Upper lobe of right lung (tissue), 1 donor: ENCODE results near the gene MDM2. TPM values are rescaled to one million over a fixed set of nuclear protein-coding genes. Genes with fewer than 3 reads are reported as not detected.
"Not testable (repeated sequence)": the region's sequence is repeated elsewhere in the genome, so short reads cannot be mapped to it uniquely, and the experiment has no call there.

Source experiments
- ATAC-seq: fragments of 200-7000 bp; cut with Tn5 transposase; one replicate; pipeline ENCODE4 v1.9.1; 2020; ENCODE audit warnings: mild to moderate bottlenecking, moderate library complexity
- DNase-seq: peaks from one replicate; pipeline ENCODE4 v3.0.0-alpha.2; 2020
- H3K27ac ChIP-seq: fragments of 200-600 bp; one replicate; pipeline ENCODE4 v1.8.0; 2022
- H3K27me3 ChIP-seq: fragments of 200-600 bp; one replicate; pipeline ENCODE4 v1.8.0; 2022; ENCODE audit warnings: mild to moderate bottlenecking
- H3K36me3 ChIP-seq: fragments of 200-600 bp; one replicate; pipeline ENCODE4 v1.8.0; 2022
- H3K4me1 ChIP-seq: fragments of 200-600 bp; one replicate; pipeline ENCODE4 v1.8.0; 2022
- H3K4me3 ChIP-seq: fragments of 200-600 bp; one replicate; pipeline ENCODE4 v1.8.0; 2022; ENCODE audit warnings: mild to moderate bottlenecking
- H3K9me3 ChIP-seq: fragments of 200-600 bp; one replicate; pipeline ENCODE4 v1.8.0; 2022
- CTCF ChIP-seq: fragments of 200-600 bp; IDR thresholded peaks from one replicate; pipeline ENCODE4 v1.8.0; 2022; ENCODE audit warnings: antibody characterized with exemption
- intact Hi-C: fragments of 100-400 bp; cut with DNase I; formaldehyde crosslinking; loops from one replicate; pipeline ENCODE4 v1.11.0; 2022
- total RNA-seq: library from RNA; stranded (reverse); fragmentation: NEBNext Ultra II Directional; extraction: Animal tissue kit (Norgen Biotek cat#: 25700); gene quantifications from one replicate; pipeline ENCODE4 v1.2.1, GENCODE V29; 2021
- donor health status: DM: no; HTN: yes; CAD: no; lungs with severe emphysema.

Gene MDM2
- total RNA-seq, 1 donor from 2014 or later: 198 TPM

GRCh38 chr12:68837215-68837614 is 29.2 kb downstream of the MDM2 start:
- Histone ChIP-seq H3K4me3 (no peak overlapping the region), H3K27ac (no peak overlapping the region), H3K9me3 (no peaks in the 10 kb centered on the region), H3K4me1 (no peaks in the 10 kb centered on the region), H3K27me3 (no peaks in the 10 kb centered on the region), H3K36me3 (peaks cover 95% of the 10 kb centered on the region)
- DNase-seq: no peak
- intact Hi-C loops: no loop called here
- TF ChIP-seq CTCF: no peak
- ATAC-seq: no peak

- H3K9me3 ChIP-seq: no peaks in the 10 kb centered on the region
- no peaks in the 10 kb centered on the region for H3K27me3 ChIP-seq
- no peak for ATAC-seq
- DNase-seq: no peak
- H3K4me3 ChIP-seq: no peak overlapping the region
- no peak overlapping the region for H3K27ac ChIP-seq
- peaks cover 97% of the 10 kb centered on the region for H3K36me3 ChIP-seq
- intact Hi-C loops: no loop called here
- H3K4me1 ChIP-seq: no peaks in the 10 kb centered on the region
- no peak for TF ChIP-seq CTCF
These were observed 30.3 kb downstream of the MDM2 start for GRCh38 chr12:68838046-68838886.

DNA sequence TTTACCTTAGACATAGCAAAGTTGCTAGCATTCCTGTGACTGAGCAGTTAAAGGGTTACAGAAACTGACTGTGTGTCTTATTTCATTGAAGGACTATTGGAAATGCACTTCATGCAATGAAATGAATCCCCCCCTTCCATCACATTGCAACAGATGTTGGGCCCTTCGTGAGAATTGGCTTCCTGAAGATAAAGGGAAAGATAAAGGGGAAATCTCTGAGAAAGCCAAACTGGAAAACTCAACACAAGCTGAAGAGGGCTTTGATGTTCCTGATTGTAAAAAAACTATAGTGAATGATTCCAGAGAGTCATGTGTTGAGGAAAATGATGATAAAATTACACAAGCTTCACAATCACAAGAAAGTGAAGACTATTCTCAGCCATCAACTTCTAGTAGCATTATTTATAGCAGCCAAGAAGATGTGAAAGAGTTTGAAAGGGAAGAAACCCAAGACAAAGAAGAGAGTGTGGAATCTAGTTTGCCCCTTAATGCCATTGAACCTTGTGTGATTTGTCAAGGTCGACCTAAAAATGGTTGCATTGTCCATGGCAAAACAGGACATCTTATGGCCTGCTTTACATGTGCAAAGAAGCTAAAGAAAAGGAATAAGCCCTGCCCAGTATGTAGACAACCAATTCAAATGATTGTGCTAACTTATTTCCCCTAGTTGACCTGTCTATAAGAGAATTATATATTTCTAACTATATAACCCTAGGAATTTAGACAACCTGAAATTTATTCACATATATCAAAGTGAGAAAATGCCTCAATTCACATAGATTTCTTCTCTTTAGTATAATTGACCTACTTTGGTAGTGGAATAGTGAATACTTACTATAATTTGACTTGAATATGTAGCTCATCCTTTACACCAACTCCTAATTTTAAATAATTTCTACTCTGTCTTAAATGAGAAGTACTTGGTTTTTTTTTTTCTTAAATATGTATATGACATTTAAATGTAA is 31.5 kb downstream of the MDM2 start:
- Histone ChIP-seq H3K36me3 (peaks cover 90% of the 10 kb centered on the region), H3K27me3 (no peaks in the 10 kb centered on the region), H3K4me1 (no peaks in the 10 kb centered on the region), H3K9me3 (no peaks in the 10 kb centered on the region), H3K4me3 (no peak overlapping the region), H3K27ac (no peak overlapping the region)
- intact Hi-C loops: no loop called here
- no peak for TF ChIP-seq CTCF
- DNase-seq: no peak
- no peak for ATAC-seq

- H3K4me3 ChIP-seq, ATAC-seq, H3K4me1 ChIP-seq, H3K27me3 ChIP-seq, H3K27ac ChIP-seq, intact Hi-C loops, H3K9me3 ChIP-seq, DNase-seq: not testable (repeated sequence)
- peaks cover 72% of the 10 kb centered on the region for H3K36me3 ChIP-seq
These were observed 33.2 kb downstream of the MDM2 start for GRCh38 chr12:68841175-68841574.

GRCh38 chr12:68841717-68842116 is 33.7 kb downstream of the MDM2 start:
- H3K27ac ChIP-seq: no peak overlapping the region
- intact Hi-C loops: no loop called here
- TF ChIP-seq CTCF: no peak
- no peak for ATAC-seq
- H3K9me3 ChIP-seq: no peaks in the 10 kb centered on the region
- no peak for DNase-seq
- H3K27me3 ChIP-seq: no peaks in the 10 kb centered on the region
- H3K4me1 ChIP-seq: no peaks in the 10 kb centered on the region
- peaks cover 67% of the 10 kb centered on the region for H3K36me3 ChIP-seq
- no peak overlapping the region for H3K4me3 ChIP-seq

DNA sequence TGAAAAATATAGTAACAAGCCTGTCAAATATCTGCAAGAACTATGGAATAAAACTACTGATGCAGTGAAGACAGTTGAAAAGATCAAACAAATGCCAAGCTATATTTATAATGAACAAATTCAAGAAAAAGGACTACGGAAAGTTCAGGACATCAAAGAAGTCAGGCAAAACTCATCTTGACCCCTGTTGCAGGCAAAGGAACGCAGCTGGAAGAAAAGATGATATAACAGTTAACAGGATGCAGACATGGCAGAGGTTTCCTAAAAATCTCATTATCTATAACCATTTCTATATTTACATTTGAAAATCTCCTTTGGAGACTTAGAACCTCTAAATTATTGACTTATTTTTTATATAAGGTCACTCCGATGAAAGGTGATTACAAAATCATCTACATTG is 34.1 kb downstream of the MDM2 start:
- H3K27ac ChIP-seq: no peak overlapping the region
- H3K27me3 ChIP-seq: no peaks in the 10 kb centered on the region
- intact Hi-C loops: no loop called here
- H3K9me3 ChIP-seq: no peaks in the 10 kb centered on the region
- peaks cover 63% of the 10 kb centered on the region for H3K36me3 ChIP-seq
- no peak overlapping the region for H3K4me3 ChIP-seq
- no peak for TF ChIP-seq CTCF
- DNase-seq: no peak
- ATAC-seq: no peak
- no peaks in the 10 kb centered on the region for H3K4me1 ChIP-seq
